IPS-15b (cell line): ENCODE results near the gene DDX17.

Source experiments
- H3K27me3 ChIP-seq: one replicate; pipeline ENCODE4 v1.6.1; 2013; ENCODE audit warnings: low read length; ENCODE audit not compliant: control insufficient read depth, insufficient read depth
- H3K36me3 ChIP-seq: one replicate; pipeline ENCODE4 v1.6.1; 2013; ENCODE audit warnings: low read length; ENCODE audit not compliant: control insufficient read depth, insufficient read depth
- H3K4me1 ChIP-seq: one replicate; pipeline ENCODE4 v1.6.1; 2013; ENCODE audit warnings: mild to moderate bottlenecking, low read length; ENCODE audit not compliant: control insufficient read depth, insufficient read depth
- H3K4me3 ChIP-seq: one replicate; pipeline ENCODE4 v1.5.1; 2013; ENCODE audit warnings: low read depth, low read length
- H3K9ac ChIP-seq: one replicate; pipeline ENCODE4 v1.6.1; 2013; ENCODE audit warnings: low read depth, mild to moderate bottlenecking, low read length
- H3K9me3 ChIP-seq: one replicate; pipeline ENCODE4 v1.6.1; 2013; ENCODE audit warnings: mild to moderate bottlenecking, low read length; ENCODE audit not compliant: control insufficient read depth, insufficient read depth

DDX17 gene

GRCh38 chr22:38440747-38441350 is 65.3 kb downstream of the DDX17 start:
- no peak overlapping the region for H3K9ac ChIP-seq

DNA sequence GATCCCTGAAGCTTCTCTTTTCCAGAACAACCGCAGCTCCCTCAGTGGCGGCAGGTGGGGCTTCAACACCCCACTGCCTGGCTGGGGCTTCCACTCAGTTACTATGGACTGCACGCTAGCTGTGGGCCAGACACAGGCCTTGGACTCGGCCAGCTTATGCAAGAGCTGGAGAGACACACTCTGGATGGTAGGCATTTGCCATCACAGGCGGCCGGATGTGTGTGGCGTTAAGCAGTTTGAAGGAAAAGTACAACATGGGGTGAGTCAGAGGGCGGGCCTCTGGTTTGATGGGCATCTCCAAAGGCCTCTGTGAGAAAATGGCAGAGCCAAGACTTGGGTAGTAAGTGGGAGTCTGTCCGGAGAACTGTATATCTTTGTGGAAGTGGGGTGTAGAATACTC is 68.7 kb downstream of the DDX17 start:
- H3K9me3 ChIP-seq: no peaks in the 10 kb centered on the region
- H3K4me1 ChIP-seq: no peaks in the 10 kb centered on the region
- H3K27me3 ChIP-seq: no peaks in the 10 kb centered on the region
- no peak overlapping the region for H3K4me3 ChIP-seq
- no peak overlapping the region for H3K9ac ChIP-seq
- no peaks in the 10 kb centered on the region for H3K36me3 ChIP-seq

More at GRCh38 chr22:38440747-38441350, 65.3 kb downstream of the DDX17 start:
- Histone ChIP-seq H3K9me3 (no peaks in the 10 kb centered on the region), H3K27me3 (no peaks in the 10 kb centered on the region), H3K4me1 (no peaks in the 10 kb centered on the region), H3K4me3 (no peak overlapping the region), H3K36me3 (no peaks in the 10 kb centered on the region)

- no peaks in the 10 kb centered on the region for H3K4me1 ChIP-seq
- no peak overlapping the region for H3K9ac ChIP-seq
- no peaks in the 10 kb centered on the region for H3K36me3 ChIP-seq
- no peak overlapping the region for H3K4me3 ChIP-seq
- H3K9me3 ChIP-seq: no peaks in the 10 kb centered on the region
- H3K27me3 ChIP-seq: no peaks in the 10 kb centered on the region
These were observed 69.3 kb downstream of the DDX17 start for GRCh38 chr22:38436629-38437395.

DNA sequence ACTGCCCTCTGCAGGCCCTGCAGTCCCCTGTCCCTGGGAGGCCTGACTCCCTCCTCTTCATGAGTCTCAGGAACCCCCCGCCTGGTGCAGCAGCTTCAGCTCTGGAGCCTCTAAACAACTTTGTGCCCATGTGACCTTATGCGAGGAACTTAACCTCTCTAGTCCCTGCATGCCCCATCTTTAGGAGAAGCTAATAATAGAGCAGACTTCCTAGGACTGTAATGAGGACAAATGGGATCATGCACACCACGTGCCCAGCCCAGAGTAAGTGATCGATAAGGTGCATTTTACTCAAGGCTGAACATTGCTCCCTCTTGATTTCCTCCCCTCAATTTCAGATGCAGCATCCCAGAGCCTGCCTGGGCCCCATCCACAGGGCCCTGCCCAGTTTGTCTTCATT is 70.1 kb downstream of the DDX17 start:
- H3K27me3 ChIP-seq: no peaks in the 10 kb centered on the region
- no peaks in the 10 kb centered on the region for H3K9me3 ChIP-seq
- peaks cover 3% of the 10 kb centered on the region for H3K4me1 ChIP-seq
- H3K36me3 ChIP-seq: no peaks in the 10 kb centered on the region
- no peak overlapping the region for H3K9ac ChIP-seq
- no peak overlapping the region for H3K4me3 ChIP-seq

GRCh38 chr22:38435010-38435409 is 71.1 kb downstream of the DDX17 start:
- Histone ChIP-seq H3K4me1 (peaks cover 3% of the 10 kb centered on the region), H3K36me3 (no peaks in the 10 kb centered on the region), H3K4me3 (no peak overlapping the region), H3K27me3 (no peaks in the 10 kb centered on the region), H3K9me3 (no peaks in the 10 kb centered on the region), H3K9ac (no peak overlapping the region)

DNA sequence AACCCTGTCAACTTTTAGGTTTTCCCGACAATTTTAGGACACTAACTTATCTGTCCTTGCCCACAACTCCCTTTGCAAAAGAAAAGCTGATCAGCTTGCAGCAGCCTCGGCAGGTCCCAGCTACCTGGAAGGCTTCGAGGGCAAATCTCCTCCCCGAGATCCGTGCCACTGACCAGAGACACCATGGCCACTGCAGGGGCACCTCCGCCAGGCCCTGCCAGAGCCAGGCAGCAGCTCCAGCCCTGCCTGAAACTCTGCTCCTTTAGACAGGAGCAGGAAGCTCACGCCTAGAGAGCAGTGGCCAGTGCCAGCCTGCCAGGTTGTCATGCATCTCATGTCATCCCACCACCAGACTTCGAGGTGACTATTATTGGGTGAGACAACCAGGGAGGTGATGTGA is 72.2 kb downstream of the DDX17 start:
- no peaks in the 10 kb centered on the region for H3K9me3 ChIP-seq
- peaks cover 3% of the 10 kb centered on the region for H3K4me1 ChIP-seq
- no peaks in the 10 kb centered on the region for H3K36me3 ChIP-seq
- no peak overlapping the region for H3K4me3 ChIP-seq
- H3K27me3 ChIP-seq: no peaks in the 10 kb centered on the region
- H3K9ac ChIP-seq: no peak overlapping the region
